Testis (tissue), 2 donors: Measurements from ENCODE around the gene IRF2.

Experiments used
- POLR2A ChIP-seq: fragments of 450-650 bp; IDR thresholded peaks from one replicate; pipeline ENCODE4 v1.6.1; 2017; ENCODE audit warnings: antibody characterized with exemption, mild to moderate bottlenecking, moderate library complexity
- TF ChIP-seq, protein P1 (sequence below), 3 experiments: fragments of 450-650 bp in 2 of 3; fragments of 200-600 bp in 1 of 3; sonication (generic) in 1 of 3; IDR thresholded peaks; one replicate each; pipeline ENCODE4 v1.5.1; 2016 to 2019; ENCODE audit warnings: antibody characterized with exemption in 3 of 3, mild to moderate bottlenecking in 2 of 3, moderate library complexity in 1 of 3

DNA sequence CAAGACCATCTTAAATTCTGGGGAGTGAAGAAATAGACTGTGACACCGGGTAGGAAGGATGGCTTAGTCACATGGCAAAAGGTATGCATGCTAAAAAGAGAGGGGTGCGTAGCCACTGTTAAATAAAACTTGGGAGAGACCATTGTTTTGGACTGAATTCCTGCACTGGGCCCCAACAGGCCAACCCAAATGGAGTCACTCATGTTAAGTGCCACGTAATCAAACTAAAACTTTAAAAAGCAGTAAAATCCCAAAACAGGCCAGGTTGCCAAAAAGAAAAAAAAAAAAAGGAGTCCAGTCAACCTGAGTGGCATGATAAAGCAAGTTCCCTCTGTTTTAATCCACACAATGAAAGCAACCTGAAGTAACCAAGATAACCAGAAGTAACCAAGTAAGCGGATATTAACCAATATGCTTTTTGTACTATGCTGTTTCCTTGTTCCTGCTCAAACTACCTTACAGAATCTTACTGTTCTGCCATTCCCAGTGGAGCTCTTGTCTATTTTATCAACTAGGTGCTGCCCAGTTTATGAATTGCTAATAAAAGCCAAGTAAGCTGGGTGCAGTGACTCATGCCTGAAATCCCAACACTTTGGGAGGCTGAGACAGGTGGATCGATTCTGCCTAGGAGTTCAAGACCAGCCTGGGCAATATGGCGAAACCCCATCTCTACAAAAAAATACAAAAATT lies 132.0 kb downstream of the IRF2 start:
- TF ChIP-seq, protein P1, sequence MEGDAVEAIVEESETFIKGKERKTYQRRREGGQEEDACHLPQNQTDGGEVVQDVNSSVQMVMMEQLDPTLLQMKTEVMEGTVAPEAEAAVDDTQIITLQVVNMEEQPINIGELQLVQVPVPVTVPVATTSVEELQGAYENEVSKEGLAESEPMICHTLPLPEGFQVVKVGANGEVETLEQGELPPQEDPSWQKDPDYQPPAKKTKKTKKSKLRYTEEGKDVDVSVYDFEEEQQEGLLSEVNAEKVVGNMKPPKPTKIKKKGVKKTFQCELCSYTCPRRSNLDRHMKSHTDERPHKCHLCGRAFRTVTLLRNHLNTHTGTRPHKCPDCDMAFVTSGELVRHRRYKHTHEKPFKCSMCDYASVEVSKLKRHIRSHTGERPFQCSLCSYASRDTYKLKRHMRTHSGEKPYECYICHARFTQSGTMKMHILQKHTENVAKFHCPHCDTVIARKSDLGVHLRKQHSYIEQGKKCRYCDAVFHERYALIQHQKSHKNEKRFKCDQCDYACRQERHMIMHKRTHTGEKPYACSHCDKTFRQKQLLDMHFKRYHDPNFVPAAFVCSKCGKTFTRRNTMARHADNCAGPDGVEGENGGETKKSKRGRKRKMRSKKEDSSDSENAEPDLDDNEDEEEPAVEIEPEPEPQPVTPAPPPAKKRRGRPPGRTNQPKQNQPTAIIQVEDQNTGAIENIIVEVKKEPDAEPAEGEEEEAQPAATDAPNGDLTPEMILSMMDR (IDR thresholded peaks at IDR 0.05) = no peak
- no peak for TF ChIP-seq POLR2A
